Stimulated activated CD8-positive, alpha-beta memory T cell treated with anti-CD3 and anti-CD28 coated beads, Interleukin-2, amount 100 ng/mL, for 48 hours (primary cell): ENCODE results near the gene IFT25.

Experiments
- DNase-seq, 2 donors: peaks; one replicate each; pipeline ENCODE4 v3.0.0-alpha.2; 2020; ENCODE audit warnings: low read depth in 2 of 2

Gene IFT25

DNA sequence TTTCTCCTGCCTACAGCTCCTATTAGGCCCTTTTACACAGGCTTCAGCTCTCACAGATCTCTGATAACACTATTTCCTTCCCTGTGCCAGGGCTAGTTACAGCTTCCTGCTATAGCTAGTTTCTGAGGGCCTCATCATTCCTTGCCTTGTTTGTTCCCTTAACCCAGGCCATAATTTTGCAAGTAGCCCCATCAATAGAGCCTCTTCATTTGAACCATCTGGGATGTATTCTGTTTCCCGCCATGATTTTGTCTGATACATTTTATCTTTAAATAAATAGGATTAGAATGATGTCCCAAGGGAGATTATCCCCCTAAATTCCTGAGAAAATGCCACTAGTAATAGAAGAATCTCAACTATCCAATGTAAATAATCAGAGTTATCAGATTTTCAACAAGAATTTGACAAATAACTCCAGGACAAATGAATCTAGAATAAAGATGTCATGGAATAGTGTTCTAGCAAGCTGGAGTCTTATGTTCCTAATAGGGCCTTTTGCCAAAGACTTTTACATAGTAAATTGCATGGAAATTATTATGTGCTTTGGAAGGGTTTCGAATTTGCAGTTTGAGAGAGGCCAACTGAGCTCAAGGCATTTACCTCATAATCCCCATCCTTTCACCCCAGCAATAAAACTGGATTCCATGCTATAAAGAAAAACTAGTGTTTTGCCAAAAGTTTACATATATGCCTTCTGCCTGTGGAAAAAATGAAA is 16.1 kb downstream of the IFT25 start:
- no peak for DNase-seq

DNA sequence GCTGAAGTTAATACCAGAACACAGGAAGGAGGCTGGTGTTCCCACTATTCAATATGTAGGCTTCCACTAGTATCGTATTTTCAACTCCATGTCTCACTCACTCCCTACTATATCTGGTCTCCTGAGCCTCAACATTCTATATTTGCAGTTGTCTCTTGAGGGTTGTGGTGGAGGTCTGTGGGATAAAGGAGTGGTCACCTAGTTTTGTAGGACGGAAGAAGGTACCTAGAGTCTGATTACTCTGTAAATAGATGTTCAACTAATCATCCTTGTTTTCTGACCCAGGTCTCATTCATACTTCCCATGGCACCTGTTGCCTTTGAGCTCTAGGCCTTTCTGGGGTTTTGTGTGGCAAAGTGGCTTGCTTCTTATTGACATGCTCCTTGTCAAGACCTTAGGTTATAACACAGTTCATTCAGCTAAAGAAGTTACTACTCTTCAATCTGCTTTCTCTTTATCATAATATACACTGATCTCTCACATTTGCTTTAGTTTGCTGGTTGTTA is 18.1 kb downstream of the IFT25 start:
- DNase-seq: no peak

DNA sequence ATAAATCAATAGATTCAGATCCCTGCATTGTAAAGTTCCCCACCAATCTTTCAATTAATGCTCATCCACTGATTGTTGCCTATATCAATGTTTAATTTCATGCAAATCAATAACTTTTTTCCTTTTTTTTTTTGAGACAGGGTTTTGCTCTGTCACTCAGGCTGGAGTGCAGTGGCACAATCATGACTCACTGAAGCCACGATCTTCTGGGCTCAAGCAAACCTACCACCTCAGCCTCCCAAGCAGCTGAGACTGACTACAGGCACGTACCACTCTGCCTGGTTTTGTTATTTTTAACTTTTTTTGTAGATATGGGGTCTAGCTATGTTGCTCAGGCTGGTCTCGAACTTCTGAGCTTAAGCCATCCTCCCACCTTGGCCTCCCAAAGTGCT is 25.8 kb downstream of the IFT25 start:
- no peak for DNase-seq

DNA sequence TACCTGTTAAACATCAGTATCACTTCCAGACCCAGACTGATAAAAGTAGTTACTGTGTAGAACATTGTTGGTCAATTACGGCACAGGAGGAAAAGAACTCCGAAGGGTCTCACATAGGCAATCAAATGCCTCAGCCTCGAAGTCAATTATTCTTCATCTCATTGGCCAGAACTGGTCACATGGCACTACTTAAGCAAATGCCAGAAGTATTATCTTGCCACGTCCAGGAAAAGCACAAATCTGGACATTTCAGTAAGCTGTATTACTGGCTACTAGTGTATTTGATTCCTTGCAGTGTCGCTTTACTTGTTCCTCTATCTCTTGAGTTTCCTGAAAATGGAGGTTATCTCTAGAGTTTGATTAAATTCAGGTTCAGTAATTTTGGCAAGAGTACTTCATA is 27.2 kb downstream of the IFT25 start:
- no peak for DNase-seq

DNA sequence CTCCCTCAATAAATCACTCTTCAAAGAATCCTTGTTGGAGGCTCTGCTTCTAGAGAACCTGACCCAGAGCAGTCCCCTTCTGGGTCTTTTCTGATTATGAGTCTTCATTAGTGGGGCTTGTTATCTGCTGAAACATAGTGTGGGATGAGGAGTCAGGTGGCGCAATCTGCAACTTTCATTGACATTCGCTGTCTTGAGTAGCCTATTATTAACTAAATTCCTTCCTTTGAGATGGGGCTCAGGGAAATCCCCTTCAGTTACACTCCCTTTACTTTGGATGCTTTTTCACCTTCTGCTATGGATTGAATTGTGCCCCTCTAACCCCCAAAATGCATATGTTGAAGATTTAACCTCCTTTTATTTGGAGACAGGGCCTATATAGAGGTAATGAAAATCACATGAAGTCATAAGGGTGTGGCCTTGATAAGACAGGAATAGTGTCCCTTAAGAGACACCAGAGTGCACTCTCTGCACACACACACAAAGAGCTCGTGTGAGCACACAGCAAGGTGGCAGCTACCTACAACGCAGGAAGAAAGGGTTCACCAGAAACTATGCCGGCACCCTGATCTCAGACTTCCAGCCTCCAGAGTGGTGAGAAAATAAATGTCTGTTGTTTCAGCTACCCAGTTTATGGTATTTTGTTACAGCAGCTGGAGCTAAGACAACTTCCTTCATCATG is 32.0 kb downstream of the IFT25 start:
- DNase-seq: no peak

DNA sequence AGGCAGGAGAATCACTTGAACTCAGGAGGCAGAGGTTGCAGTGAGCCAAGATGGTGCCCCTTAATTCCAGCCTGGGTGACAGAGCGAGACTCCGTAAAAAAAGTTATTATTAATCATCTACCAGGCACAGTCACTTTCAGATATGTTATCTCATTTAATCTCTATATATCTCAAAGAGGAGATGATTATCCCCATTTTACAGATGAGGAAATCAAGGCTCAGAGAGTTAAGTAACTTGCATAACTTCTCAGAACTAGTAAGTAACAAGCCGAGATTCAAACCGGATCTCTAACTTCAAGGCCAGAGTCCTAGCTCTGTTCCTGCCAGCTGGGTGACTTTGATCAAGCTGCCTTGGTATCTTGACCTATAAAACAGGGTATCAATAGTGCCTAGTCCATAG is 34.1 kb downstream of the IFT25 start:
- DNase-seq: no peak

DNA sequence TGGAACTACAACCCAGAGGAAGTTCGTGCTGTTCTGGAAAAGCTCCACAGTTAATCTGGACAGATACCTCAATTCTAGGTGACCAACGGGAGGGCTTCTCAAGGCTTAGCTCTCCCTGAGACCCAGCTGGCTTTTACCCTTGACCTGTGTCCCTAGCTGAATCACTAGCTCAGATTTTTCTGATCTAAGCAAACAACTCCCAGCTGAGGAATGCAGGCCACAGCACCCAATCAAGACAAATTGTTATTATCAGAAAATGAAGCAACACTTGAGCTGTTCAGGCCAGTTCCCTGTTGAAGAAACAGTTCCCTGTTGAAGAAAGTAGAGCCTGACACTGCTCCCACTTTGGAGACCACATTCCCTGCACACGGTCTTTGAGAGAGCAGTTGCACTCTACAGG is 35.6 kb downstream of the IFT25 start:
- no peak for DNase-seq

DNA sequence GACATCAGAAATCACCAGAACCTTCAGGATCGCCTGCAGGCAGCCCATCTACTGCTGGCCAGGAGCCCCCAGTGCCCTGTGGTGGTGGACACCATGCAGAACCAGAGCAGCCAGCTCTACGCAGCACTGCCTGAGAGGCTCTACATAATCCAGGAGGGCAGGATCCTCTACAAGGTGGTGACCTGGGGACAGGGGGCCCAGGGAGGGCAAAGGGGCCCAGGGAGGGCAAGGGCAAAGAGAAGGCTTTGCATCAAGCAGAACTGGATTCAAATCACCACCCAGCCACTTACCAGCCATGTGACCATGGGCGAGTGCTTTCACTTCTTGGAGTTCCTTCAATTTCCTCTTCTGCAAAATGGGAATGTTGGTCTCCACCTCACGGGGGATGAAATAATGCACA is 39.4 kb downstream of the IFT25 start:
- DNase-seq: no peak

DNA sequence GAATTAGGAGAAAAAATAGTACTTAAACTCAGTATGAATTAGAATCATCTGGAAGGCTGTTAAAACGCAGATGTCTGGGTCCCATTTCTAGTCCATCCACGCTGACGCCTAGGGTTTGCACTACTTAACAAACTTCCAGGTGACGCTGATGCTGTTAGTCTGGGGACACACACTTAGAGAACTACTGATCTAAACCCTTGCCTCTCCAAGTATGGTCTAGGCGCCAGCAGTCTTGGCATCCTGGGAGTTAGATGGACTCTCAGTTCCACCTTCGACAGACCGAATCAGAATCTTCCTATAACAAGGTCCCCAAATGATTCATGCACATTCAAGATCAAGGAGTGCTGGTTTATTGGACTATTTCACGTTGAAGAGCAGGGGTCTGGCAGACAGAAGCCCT is 40.0 kb downstream of the IFT25 start:
- no peak for DNase-seq

DNA sequence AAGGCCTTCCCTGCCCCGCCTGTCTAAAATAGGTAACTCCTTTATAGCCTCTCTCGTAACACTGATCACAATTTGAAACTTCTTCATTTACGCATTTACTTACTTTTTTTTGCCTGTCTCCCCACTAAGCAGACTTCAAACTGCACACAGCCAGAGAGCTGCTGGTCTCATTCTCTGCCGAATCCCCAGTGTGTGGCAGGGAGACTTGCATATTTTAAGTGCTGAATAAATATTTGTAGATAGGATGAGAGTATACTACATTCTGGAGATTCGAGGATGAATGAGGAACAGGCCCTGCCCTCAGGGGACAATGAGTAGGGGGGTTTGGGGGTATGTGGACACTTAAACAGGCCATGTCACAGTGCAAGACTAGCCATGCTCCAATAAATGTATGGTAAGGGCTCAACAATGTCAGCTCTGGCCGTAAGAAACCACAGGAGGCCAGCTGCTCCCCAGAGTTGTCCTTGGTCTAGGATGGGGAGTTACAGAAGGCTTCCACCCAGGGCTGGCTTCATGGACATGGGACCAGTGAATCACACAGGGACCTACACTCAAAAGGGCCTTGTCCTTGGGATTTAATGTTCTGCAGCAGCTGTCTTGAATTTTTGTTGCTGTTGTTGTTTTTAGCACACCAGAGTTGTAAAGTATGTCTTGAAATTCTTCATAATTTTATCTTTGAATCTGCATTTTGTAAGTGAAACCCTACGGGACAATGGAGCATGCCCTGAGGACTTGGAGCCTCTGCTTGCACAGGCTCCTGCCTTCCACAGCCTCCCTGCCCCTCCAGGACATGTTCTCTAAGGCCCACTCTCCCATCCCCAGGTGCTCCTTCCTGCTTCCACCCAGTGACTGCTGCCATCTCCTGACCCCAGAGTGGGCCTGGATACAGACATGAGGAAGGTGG is 43.0 kb downstream of the IFT25 start:
- no peak for DNase-seq

DNA sequence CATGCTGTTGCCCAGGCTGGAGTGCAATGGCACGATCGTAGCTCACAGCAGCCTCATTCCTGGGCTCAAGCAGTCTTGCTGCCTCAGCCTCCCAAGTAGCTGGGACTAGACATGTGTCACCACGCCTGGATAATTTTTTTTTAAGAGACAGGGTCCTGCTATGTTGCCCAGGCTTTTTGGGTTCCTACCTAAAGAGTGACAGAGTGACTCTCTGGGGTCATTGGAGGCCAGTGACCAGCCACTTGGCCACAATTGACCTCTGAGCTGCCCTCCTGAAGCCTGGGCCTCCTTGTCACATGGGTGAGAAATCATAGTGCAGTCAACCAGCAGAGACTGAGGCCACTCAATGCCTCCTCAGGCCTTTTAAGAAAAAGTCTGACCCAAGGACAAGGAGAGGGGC is 45.8 kb downstream of the IFT25 start:
- DNase-seq: no peak

DNA sequence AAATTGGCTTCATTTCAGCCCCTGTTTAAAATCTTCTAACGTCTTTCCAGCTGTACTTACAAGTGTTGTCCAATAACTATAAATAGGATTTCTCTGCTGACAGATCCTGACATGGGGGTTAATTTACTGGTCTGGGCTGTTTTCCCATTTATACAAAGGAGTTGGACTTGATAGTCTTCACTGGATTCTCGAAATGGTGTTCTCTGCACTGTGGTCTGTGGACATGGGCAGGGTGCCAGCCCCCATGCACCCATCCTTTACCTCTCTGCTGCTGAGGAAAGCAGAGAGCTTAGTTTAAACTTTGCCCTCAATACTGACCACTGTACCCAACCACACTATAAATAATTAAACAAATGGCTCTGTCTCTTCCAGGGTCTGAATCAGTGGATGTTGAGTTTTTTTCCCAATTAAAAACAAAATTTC is 46.3 kb downstream of the IFT25 start:
- DNase-seq: no peak

DNA sequence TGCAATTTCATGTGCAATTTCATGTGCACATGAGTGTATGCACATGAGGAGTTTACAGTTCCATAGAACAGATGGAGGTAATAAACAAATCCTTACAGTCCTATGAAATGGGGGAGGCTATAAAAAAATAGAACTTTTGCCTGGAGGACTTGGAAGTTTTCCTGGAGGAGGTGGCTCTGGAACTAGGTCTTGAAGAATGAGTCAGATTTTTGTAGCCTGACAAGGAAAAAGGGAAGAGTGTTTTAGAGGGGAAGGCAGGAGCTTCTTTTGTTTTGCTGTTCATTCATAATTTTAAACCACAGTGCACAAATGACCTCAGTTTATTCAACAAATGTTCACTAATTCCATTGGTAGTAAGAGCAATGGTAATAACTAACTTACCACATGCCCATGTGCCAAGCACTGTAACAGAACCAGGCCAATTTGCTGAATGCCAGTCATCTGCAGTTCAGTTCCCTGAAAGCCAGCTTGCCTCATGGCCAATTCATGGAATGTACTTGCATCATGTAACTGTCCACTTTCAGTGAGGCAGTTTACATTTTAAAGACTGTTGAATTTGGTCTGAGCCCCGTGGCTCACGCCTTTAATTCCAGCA is 48.8 kb downstream of the IFT25 start:
- DNase-seq: no peak

DNA sequence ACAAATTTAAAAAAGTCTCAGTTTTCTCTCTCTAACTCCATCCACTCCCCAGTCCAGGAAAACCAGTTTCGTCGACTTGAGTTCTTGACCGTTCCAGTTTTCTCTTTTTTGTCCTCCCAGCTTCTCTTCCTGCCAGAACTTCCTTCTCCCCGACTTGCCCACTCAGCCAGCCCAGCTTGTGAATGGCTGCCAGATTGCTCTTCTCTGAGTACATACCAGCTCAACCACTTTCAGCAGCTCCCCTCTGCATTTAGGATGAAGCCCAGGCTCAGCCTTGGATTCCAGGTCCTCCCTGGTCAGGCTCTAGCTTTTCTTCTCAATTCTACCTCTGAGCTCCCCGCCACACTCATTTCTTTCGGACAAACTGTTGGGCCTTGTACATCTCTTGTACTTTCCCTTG is 50.1 kb downstream of the IFT25 start:
- DNase-seq: no peak

DNA sequence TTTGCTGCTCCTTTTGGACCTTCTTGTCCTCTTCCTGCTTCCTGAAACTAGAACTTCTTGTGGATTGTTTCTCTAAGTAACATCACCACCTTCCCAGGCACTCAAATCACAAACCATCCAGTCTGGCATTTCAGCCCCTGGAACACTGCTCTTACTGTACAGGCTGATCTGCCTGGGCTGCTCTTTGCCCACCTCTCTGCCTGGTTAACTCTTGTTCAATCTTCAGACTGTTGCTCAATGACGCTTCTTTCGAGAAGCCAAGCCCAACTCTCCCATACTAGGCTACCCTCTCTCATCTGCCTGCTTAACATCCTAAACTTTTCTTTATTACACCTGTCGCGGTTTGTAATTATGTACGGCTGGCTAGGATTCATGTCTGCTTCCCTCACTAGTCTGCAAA is 50.9 kb downstream of the IFT25 start:
- no peak for DNase-seq

DNA sequence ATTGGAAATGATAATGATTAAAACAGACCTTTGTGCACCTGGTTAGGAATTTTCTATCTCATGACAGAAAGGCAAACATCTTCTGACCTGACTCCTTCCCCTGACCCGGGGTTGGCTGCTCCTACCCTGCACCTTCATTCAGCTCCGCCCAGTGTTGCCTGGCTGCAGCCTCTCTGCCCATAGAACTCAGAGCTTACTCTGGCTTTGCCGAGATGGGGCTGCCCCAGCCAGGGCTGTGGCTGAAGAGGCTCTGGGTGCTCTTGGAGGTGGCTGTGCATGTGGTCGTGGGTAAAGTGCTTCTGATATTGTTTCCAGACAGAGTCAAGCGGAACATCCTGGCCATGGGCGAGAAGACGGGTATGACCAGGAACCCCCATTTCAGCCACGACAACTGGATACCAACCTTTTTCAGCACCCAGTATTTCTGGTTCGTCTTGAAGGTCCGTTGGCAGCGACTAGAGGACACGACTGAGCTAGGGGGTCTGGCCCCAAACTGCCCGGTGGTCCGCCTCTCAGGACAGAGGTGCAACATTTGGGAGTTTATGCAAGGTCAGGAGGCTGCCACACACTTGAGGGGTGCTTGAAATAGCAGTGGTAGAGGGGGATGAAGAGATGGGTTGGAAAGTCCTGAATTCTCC is 51.4 kb downstream of the IFT25 start, which contains the start of gene DIO1:
TSS of gene DIO1 (plus strand) at position 189 of the 638 bp plus-strand sequence. CDS start at position 213, 24 bp downstream.
- no peak for DNase-seq

DNA sequence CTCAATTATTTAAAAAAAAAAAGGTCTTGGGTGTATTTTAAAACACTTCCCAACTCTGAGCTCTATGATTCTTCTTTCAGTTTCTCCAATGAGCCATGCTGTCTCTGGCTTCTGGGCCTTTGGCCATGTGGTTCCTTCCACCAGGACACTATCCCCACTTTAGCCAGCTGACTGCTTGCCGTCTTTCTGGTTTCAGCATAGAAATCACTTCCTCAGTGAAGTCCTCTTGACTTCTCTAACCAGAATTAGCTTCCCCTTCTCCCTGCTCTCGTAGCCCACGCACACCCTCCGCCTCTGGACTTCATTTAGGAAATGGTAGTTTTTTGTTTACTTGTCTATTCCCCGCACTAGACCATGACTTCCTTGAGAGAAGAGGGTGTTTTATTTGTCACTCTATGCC is 52.6 kb downstream of the IFT25 start:
- DNase-seq: no peak

DNA sequence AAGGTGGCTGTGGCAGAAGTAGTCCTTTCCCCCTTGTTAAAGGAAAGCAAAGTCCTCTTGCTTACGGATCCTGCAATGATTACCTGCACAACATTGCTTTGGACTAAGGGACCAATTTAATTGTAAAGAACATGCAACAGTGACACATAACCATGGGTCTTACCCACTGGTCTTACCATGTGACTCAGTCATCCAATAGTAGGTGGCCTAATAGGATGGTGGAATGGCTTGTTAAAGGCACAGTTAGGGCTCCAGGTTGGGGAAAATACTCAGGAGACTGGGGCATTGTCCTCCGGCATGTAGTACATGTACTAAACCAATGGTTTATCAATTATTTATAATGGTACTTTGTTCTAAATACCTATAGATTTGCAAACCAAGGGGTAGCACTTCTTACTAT is 53.8 kb downstream of the IFT25 start:
- DNase-seq: no peak

DNA sequence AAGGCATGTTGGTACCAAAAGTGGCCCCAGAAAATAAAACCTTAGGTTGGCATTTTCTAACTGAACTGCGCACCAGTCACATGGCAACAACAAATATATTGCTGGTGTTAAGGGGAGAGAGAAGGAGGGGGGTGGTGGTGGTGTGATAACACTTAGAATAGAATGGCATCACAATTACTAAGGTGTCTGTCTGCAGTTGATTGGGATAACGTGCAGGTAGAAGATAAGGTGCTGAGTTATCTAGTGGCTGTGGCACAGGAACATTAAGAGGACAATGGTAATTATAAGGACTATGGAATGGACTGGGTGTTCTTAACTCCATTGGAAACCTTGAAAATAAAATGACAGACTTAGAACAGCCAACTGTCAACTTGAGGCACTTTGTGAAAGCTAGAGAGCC is 54.5 kb downstream of the IFT25 start:
- DNase-seq: no peak

DNA sequence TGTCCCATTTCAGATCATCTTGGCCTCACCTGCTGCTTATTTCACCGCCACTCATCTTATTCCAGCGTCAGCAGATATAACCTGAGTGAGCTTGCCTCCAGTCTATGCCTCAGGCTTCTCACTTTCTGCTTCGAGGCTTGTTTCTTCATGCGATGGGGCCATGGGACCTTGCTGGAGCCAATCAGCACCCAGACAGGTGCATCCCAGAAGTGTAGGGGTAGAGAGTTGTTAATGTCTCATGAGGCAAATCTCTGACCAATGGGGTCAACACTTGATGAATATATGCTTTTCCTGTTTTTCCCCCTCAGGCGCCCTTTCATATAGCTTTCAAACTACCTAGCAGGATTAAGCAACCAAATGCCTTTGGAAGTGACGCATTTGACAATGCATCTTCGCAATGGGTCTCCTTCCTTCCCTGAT is 55.0 kb downstream of the IFT25 start:
- DNase-seq: peak in 1 of 2 donors; percentile 7
